ENCODE results near the gene MTCH2.

MTCH2 gene

DNA sequence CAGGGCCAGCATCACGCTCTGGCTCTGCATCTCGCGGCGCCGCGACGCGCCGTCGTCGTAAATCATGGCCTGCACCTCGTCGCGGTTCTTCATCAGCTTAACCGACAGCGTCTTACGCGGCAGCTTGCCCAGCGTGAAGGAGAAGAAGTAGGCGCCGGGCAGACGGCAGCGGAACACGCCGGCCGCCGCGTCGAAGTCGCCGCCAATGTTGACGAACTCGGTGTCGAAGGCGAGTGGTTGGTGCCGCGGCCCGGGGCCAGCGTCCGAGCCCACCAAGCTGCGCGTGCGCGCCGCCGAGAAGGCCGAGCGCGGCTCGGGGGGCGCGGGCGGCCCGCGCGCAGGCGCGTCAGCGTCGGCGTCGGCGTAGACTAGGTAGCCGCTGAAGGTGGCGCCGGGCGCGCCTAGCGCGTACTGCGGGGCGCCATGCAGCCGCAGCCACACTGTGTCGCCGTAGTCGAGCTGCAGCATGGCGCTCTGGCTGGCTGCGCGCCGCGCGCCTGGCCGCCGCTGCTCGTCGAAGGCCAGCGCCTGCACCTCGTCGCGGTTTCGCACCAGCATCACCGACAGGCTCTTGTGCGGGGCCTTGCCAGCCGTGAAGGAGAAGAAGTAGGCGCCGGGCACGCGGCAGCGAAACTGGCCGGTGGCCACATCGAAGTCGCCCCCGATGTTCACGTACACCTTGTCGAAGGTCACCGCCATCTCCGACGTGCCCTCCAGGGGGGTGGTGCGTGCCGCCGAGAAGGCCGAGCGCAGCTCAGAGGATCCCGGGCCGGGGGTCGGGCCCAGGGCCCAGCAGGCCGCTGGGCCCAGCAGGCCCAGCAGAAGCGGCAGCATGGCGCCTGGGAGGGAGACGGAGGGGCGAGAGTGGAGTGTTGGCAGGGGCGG, 52.1 kb downstream of the MTCH2 start:
- ChIA-PET CTCF (no interaction called here), POLR2A (interaction anchor here (0.8 kb wide), 1 partner anchor 17 kb away, joined by 3 read pairs; no protein-coding TSS in a partner anchor)
- peak overlapping the region; percentile 40 for H3K4me3 ChIP-seq (ENCODE audit: low read depth, low read length)
- DNase-seq (ENCODE audit: low read depth, low spot score) = no peak
- no peak for TF ChIP-seq CTCF (IDR thresholded peaks at IDR 0.05; ENCODE audit: insufficient read depth, low read length, missing control alignments)

- POLR2A ChIA-PET = interaction anchor here (0.8 kb wide), 1 partner anchor 17 kb away, joined by 3 read pairs; no protein-coding TSS in a partner anchor
- DNase-seq (ENCODE audit: low read depth, low spot score) = no peak
- H3K4me3 ChIP-seq (ENCODE audit: low read depth, low read length) = peak overlapping the region; percentile 40
- CTCF ChIA-PET = no interaction called here
- TF ChIP-seq CTCF (IDR thresholded peaks at IDR 0.05; ENCODE audit: insufficient read depth, low read length, missing control alignments) = no peak
Measured at GRCh38 chr11:47589584-47589976, 52.8 kb downstream of the MTCH2 start.

GRCh38 chr11:47589118-47589517, 53.2 kb downstream of the MTCH2 start:
- H3K4me3 ChIP-seq (ENCODE audit: low read depth, low read length) = no peak overlapping the region
- no peak for TF ChIP-seq CTCF (IDR thresholded peaks at IDR 0.05; ENCODE audit: insufficient read depth, low read length, missing control alignments)
- CTCF ChIA-PET = no interaction called here
- DNase-seq (ENCODE audit: low read depth, low spot score) = no peak
- POLR2A ChIA-PET = no interaction called here

- ChIA-PET CTCF (no interaction called here), POLR2A (no interaction called here)
- H3K4me3 ChIP-seq (ENCODE audit: low read depth, low read length) = no peak overlapping the region
- DNase-seq (ENCODE audit: low read depth, low spot score) = no peak
- TF ChIP-seq CTCF (IDR thresholded peaks at IDR 0.05; ENCODE audit: insufficient read depth, low read length, missing control alignments) = no peak
Measured at GRCh38 chr11:47587723-47588326, 54.5 kb downstream of the MTCH2 start.

DNA sequence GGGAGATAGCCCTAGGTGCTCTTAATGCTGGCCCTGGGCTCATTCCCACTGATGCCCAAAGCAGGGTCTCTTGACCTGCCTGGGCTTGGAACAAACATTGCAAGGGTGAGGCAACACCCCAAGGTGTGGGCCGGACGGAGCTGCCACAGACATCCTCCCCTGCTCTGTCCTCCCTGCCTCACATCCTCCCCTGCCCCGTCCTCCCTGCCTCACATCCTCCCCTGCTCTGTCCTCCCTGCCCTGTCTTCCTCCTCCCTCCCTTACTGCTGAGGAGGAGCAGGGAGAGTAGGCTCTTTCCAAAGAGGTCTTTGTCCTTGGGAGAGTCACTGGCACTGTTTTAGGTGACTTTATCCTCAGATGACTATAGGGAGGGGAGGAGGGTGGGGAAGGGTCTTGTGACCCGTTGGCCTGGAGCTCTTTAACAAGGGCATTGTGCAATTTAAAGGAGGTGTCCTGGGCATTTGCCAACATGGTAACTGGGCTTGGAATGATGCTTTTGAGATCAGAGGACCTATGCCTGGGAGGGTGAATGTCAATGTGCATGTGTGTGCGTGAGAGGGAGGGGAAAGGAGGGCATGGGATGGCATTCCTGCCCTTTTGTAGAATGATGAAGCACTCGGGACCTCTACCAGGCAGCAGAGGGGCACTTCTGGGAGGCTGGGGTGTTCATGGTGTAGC, 55.2 kb downstream of the MTCH2 start:
- no peak for TF ChIP-seq CTCF (IDR thresholded peaks at IDR 0.05; ENCODE audit: insufficient read depth, low read length, missing control alignments)
- ChIA-PET CTCF (no interaction called here), POLR2A (interaction anchor here (1.1 kb wide), 1 partner anchor 20 kb away, joined by 3 read pairs; no protein-coding TSS in a partner anchor)
- no peak for DNase-seq (ENCODE audit: low read depth, low spot score)
- no peak overlapping the region for H3K4me3 ChIP-seq (ENCODE audit: low read depth, low read length)

Data from AG04449 (cell line).